ENCODE results near the gene RNF31. TPM values are rescaled to one million over a fixed set of nuclear protein-coding genes. Genes with fewer than 3 reads are reported as not detected.
A peak's percentile ranks its signal among the peaks of the same experiment; 100 is the strongest.

RNF31 gene
- total and polyA plus RNA-seq, 2 of the 13 experiments (the other 11 are each of a cell fraction or from before 2014, with no cell fraction given): 48.2 to 86.8 TPM

- TF ChIP-seq GMEB1 (CRISPR knock-in tag; IDR thresholded peaks at IDR 0.05; ENCODE audit: borderline replicate concordance): peak; percentile 91; the same call in 1 of the 2 replicates
- TF ChIP-seq MBD4 (IDR thresholded peaks at IDR 0.05; ENCODE audit: borderline replicate concordance, low read length): no peak
- 0 out of 2 replicates have a peak, but pooled peaks have one; percentile 4 for TF ChIP-seq SUZ12 (IDR thresholded peaks at IDR 0.05; ENCODE audit: low read depth, low read length)
- TF ChIP-seq MED8 (CRISPR knock-in tag; IDR thresholded peaks at IDR 0.05; ENCODE audit: insufficient replicate concordance): peak; percentile 98
- no peak for TF ChIP-seq BATF2 (CRISPR knock-in tag; IDR thresholded peaks at IDR 0.05)
- TF ChIP-seq POLR2AphosphoS2 (IDR thresholded peaks at IDR 0.05; ENCODE audit: low read depth, low read length): peak; percentile 78
- TF ChIP-seq MTERF4 (CRISPR knock-in tag; IDR thresholded peaks at IDR 0.05): peak; percentile 87; the same call in 1 of the 2 replicates
- TF ChIP-seq ZNF441 (CRISPR knock-in tag; IDR thresholded peaks at IDR 0.05; ENCODE audit: borderline replicate concordance): peak; percentile 86
- TF ChIP-seq DPF2 (CRISPR knock-in tag; IDR thresholded peaks at IDR 0.05; ENCODE audit: borderline replicate concordance, low read depth): peak; percentile 49
- TF ChIP-seq ZBTB46 (CRISPR knock-in tag; IDR thresholded peaks at IDR 0.05; ENCODE audit: borderline replicate concordance): peak; percentile 83
- no peak for TF ChIP-seq ZSCAN30 (CRISPR knock-in tag; IDR thresholded peaks at IDR 0.05)
- peak; percentile 99 for TF ChIP-seq MIER3 (CRISPR knock-in tag; IDR thresholded peaks at IDR 0.05; ENCODE audit: borderline replicate concordance)
- TF ChIP-seq ZNF597 (CRISPR knock-in tag; IDR thresholded peaks at IDR 0.05): no peak
- TF ChIP-seq MTF1 (CRISPR knock-in tag; IDR thresholded peaks at IDR 0.05): 0 out of 2 replicates have a peak, but pooled peaks have one; percentile 71
- 0 out of 2 replicates have a peak, but pooled peaks have one; percentile 85 for TF ChIP-seq ZFP37 (CRISPR knock-in tag; IDR thresholded peaks at IDR 0.05; ENCODE audit: borderline replicate concordance)
- TF ChIP-seq MYNN (CRISPR knock-in tag; IDR thresholded peaks at IDR 0.05; ENCODE audit: low read depth): peak; percentile 95
- peak; percentile 29; the same call in 1 of the 2 replicates for TF ChIP-seq ZNF549 (CRISPR knock-in tag; IDR thresholded peaks at IDR 0.05)
- no peak for TF ChIP-seq ZSCAN22 (CRISPR knock-in tag; IDR thresholded peaks at IDR 0.05)
- no peak for TF ChIP-seq HNRNPUL1 (IDR thresholded peaks at IDR 0.05; ENCODE audit: low read depth, low read length)
- peak; percentile 73 for TF ChIP-seq NFYC (CRISPR knock-in tag; IDR thresholded peaks at IDR 0.05)
- peak; percentile 62; the same call in 1 of the 2 replicates for TF ChIP-seq HNRNPL (IDR thresholded peaks at IDR 0.05; ENCODE audit: low read depth, low read length)
- TF ChIP-seq NFKB2 (CRISPR knock-in tag; IDR thresholded peaks at IDR 0.05; ENCODE audit: borderline replicate concordance): peak; percentile 94
- peak; percentile 82 for TF ChIP-seq HHEX (CRISPR knock-in tag; IDR thresholded peaks at IDR 0.05)
- TF ChIP-seq ATRX (CRISPR knock-in tag; IDR thresholded peaks at IDR 0.05; ENCODE audit: borderline replicate concordance): no peak
Observed at GRCh38 chr14:24188251-24189058, 41.2 kb downstream of the RNF31 start, which contains the start of gene IPO4 (continued).

Data from HepG2 (cell line).